GM19455 (cell line): ENCODE results near the gene SKI.
"Not testable (repeated sequence)": the region's sequence is repeated elsewhere in the genome, so short reads cannot be mapped to it uniquely, and the experiment has no call there.

ENCODE experiments used
- ATAC-seq: cut with Tn5 transposase; IDR thresholded peaks from one replicate; pipeline ENCODE4 v1.9.1; 2021; ENCODE audit not compliant: unreplicated experiment

SKI gene

GRCh38 chr1:2242814-2243725, 15.0 kb downstream of the SKI start:
- ATAC-seq: no peak

- ATAC-seq: not testable (repeated sequence)
Measured at GRCh38 chr1:2247045-2247394, 18.9 kb downstream of the SKI start.

GRCh38 chr1:2247760-2248126, 19.6 kb downstream of the SKI start:
- ATAC-seq: no peak

GRCh38 chr1:2248127-2248826, 20.2 kb downstream of the SKI start:
- ATAC-seq: no peak

- no peak for ATAC-seq
Measured at GRCh38 chr1:2248854-2249558, 20.9 kb downstream of the SKI start.

GRCh38 chr1:2249559-2249906, 21.4 kb downstream of the SKI start:
- ATAC-seq: no peak

- ATAC-seq: no peak
Measured at GRCh38 chr1:2250721-2251281, 22.7 kb downstream of the SKI start.

GRCh38 chr1:2251363-2251762, 23.2 kb downstream of the SKI start:
- ATAC-seq: no peak

GRCh38 chr1:2251786-2252185, 23.7 kb downstream of the SKI start:
- ATAC-seq: no peak

- no peak for ATAC-seq
Measured at GRCh38 chr1:2252423-2252822, 24.3 kb downstream of the SKI start.

- no peak for ATAC-seq
Measured at GRCh38 chr1:2253036-2253796, 25.1 kb downstream of the SKI start.

- ATAC-seq: no peak
Measured at GRCh38 chr1:2253797-2254480, 25.8 kb downstream of the SKI start.

- ATAC-seq: no peak
Measured at GRCh38 chr1:2255047-2255419, 26.9 kb downstream of the SKI start.

- ATAC-seq: no peak
Measured at GRCh38 chr1:2255420-2256369, 27.6 kb downstream of the SKI start.

- no peak for ATAC-seq
Measured at GRCh38 chr1:2256435-2257244, 28.5 kb downstream of the SKI start.

GRCh38 chr1:2257245-2257627, 29.1 kb downstream of the SKI start:
- no peak for ATAC-seq

- ATAC-seq: no peak
Measured at GRCh38 chr1:2258122-2258681, 30.1 kb downstream of the SKI start.

- no peak for ATAC-seq
Measured at GRCh38 chr1:2258996-2259395, 30.9 kb downstream of the SKI start.
